ENCODE data around the gene GLG1. TPM values are rescaled to one million over a fixed set of nuclear protein-coding genes. Genes with fewer than 3 reads are reported as not detected.

The GLG1 gene
- total RNA-seq, 1 donor from 2014 or later: 276 TPM

Other genes with a start within 250 kb of the GLG1 start
- 4.7 to 8.1 TPM (median 4.9 TPM) in 3 replicates for gene NPIPB15, start 230.8 kb downstream of the GLG1 start, total RNA-seq
- gene CLEC18B, start 185.6 kb downstream of the GLG1 start, total RNA-seq: 1.6 to 4.5 TPM (median 3.5 TPM) in 3 replicates
- gene RFWD3, start 59.8 kb upstream of the GLG1 start, total RNA-seq: 22.3 to 32.2 TPM (median 23.2 TPM) in 3 replicates
- gene MLKL, start 93.7 kb upstream of the GLG1 start, total RNA-seq: 2.7 to 3.4 TPM in 2 of 3 replicates, not detected in the other
- gene FA2H, start 167.7 kb upstream of the GLG1 start, total RNA-seq: not detected in 3 replicates